HepG2 (cell line): ENCODE data around the gene NGRN. TPM values are rescaled to one million over a fixed set of nuclear protein-coding genes. Genes with fewer than 3 reads are reported as not detected.

Experiments
- CREB1 ChIP-seq, 2 experiments: fragments of 450-650 bp in 1 of 2; IDR thresholded peaks; 2 replicates each; pipeline ENCODE4 v1.6.1; 2016 to 2017; ENCODE audit warnings: control low read depth in 1 of 2, mild to moderate bottlenecking in 1 of 2, missing compliant biosample characterization in 1 of 2, missing genetic modification characterization in 1 of 2
- EP300 ChIP-seq, 3 experiments: sonication (generic) in 1 of 3; formaldehyde crosslinking in 1 of 3; IDR thresholded peaks; 2 replicates each; pipeline versions ENCODE4 v1.5.1 to v1.6.1; 2011 to 2020; ENCODE audit warnings: low read depth in 2 of 3, low read length in 2 of 3, borderline replicate concordance in 1 of 3, improper control_type of control experiment in 1 of 3, mild to moderate bottlenecking in 1 of 3, missing genetic modification reagents in 1 of 3, moderate library complexity in 1 of 3
- FOXO4 ChIP-seq: sonication (generic); formaldehyde crosslinking; conservative IDR thresholded peaks from 2 replicates; pipeline ENCODE4 v1.8.1; 2023; ENCODE audit warnings: missing genetic modification reagents
- PITX1 ChIP-seq: sonication (generic); formaldehyde crosslinking; IDR thresholded peaks from 2 replicates; pipeline ENCODE4 v1.5.1; 2020; ENCODE audit warnings: mild to moderate bottlenecking, missing genetic modification reagents
- PLSCR1 ChIP-seq: sonication (generic); formaldehyde crosslinking; IDR thresholded peaks from 2 replicates; pipeline ENCODE4 v1.5.0; 2020; ENCODE audit warnings: missing genetic modification reagents, mild to moderate bottlenecking, borderline replicate concordance
- RAD51 ChIP-seq: fragments of 450-650 bp; IDR thresholded peaks from 2 replicates; pipeline ENCODE4 v1.6.1; 2016; ENCODE audit warnings: borderline replicate concordance
- RFX1 ChIP-seq: fragments of 450-650 bp; IDR thresholded peaks from 2 replicates; pipeline ENCODE4 v1.6.1; 2017
- SKI ChIP-seq: fragments of 450-650 bp; IDR thresholded peaks from one replicate; pipeline ENCODE4 v1.6.1; 2018; ENCODE audit warnings: mild to moderate bottlenecking; ENCODE audit not compliant: partially characterized antibody
- SOX6 ChIP-seq, 2 experiments: fragments of 450-650 bp in 1 of 2; sonication (generic) in 1 of 2; formaldehyde crosslinking in 1 of 2; IDR thresholded peaks; 2 replicates each; pipeline versions ENCODE4 v1.4.0 to v1.6.1; 2017 to 2020; ENCODE audit warnings: antibody characterized with exemption in 1 of 2, mild to moderate bottlenecking in 1 of 2, missing genetic modification reagents in 1 of 2
- SRSF4 ChIP-seq: fragments of 200-400 bp; formaldehyde crosslinking; IDR thresholded peaks from one replicate; pipeline ENCODE4 v1.6.1; 2018; ENCODE audit warnings: mild to moderate bottlenecking, low read depth, low read length, moderate library complexity; ENCODE audit not compliant: poor library complexity, severe bottlenecking
- U2AF2 ChIP-seq: fragments of 200-400 bp; formaldehyde crosslinking; IDR thresholded peaks from 2 replicates; pipeline ENCODE4 v1.6.1; 2017; ENCODE audit warnings: low read depth, mild to moderate bottlenecking, low read length
- YEATS4 ChIP-seq: sonication (generic); formaldehyde crosslinking; IDR thresholded peaks from 2 replicates; pipeline ENCODE4 v1.4.0; 2020; ENCODE audit warnings: missing genetic modification reagents, borderline replicate concordance
- ZBTB10 ChIP-seq: sonication (generic); formaldehyde crosslinking; IDR thresholded peaks from 2 replicates; pipeline ENCODE4 v1.4.0; 2020; ENCODE audit warnings: missing genetic modification reagents, borderline replicate concordance
- ZFP90 ChIP-seq: sonication (generic); formaldehyde crosslinking; IDR thresholded peaks from 2 replicates; pipeline ENCODE4 v1.8.0; 2022; ENCODE audit warnings: missing genetic modification reagents, mild to moderate bottlenecking, inconsistent platforms, borderline replicate concordance
- ZKSCAN5 ChIP-seq: sonication (generic); formaldehyde crosslinking; IDR thresholded peaks from 2 replicates; pipeline ENCODE4 v1.5.1; 2020; ENCODE audit warnings: mild to moderate bottlenecking, missing genetic modification reagents
- ZNF18 ChIP-seq: sonication (generic); formaldehyde crosslinking; IDR thresholded peaks from 2 replicates; pipeline ENCODE4 v1.8.0; 2022; ENCODE audit warnings: mild to moderate bottlenecking, missing genetic modification reagents; ENCODE audit not compliant: insufficient replicate concordance
- ZNF24 ChIP-seq: fragments of 450-650 bp; IDR thresholded peaks from 2 replicates; pipeline ENCODE4 v1.6.1; 2017; ENCODE audit warnings: antibody characterized with exemption, mild to moderate bottlenecking
- ZSCAN30 ChIP-seq: sonication (generic); formaldehyde crosslinking; IDR thresholded peaks from 2 replicates; pipeline ENCODE4 v1.5.0; 2020; ENCODE audit warnings: mild to moderate bottlenecking, missing genetic modification reagents
- polyA plus RNA-seq, 8 experiments: library from polyadenylated mRNA; depleted of rRNA in 3 of 8; stranded (reverse) in 7 of 8; unstranded in 1 of 8; fragments of >200 nt; fragmentation: Illumina TruSeq in 4 of 8; extraction: Trizol in 4 of 8; gene quantifications; 2 replicates each; pipeline versions ENCODE4 v1.2.1 to v1.2.3, GENCODE V29; 2011 to 2016; ENCODE audit warnings: low read depth in 4 of 8, missing spikeins in 1 of 8, mixed read lengths in 1 of 8; ENCODE audit not compliant: insufficient read depth in 1 of 8
- total RNA-seq, 5 experiments: library from RNA; depleted of rRNA; stranded (reverse); fragments of >200 nt; fragmentation: Illumina TruSeq; extraction: Trizol; gene quantifications; 2 replicates each; pipeline ENCODE4 v1.2.3, GENCODE V29; 2016; ENCODE audit warnings: low read depth in 1 of 5
- TF ChIP-seq, protein P1 (sequence below): sonication (generic); formaldehyde crosslinking; IDR thresholded peaks from 2 replicates; pipeline ENCODE4 v1.4.0; 2020; ENCODE audit warnings: missing genetic modification reagents, mild to moderate bottlenecking, borderline replicate concordance

Gene NGRN
- total and polyA plus RNA-seq, 2 of the 13 experiments (the other 11 are each of a cell fraction or from before 2014, with no cell fraction given), result 39.8 to 63.7 TPM

DNA sequence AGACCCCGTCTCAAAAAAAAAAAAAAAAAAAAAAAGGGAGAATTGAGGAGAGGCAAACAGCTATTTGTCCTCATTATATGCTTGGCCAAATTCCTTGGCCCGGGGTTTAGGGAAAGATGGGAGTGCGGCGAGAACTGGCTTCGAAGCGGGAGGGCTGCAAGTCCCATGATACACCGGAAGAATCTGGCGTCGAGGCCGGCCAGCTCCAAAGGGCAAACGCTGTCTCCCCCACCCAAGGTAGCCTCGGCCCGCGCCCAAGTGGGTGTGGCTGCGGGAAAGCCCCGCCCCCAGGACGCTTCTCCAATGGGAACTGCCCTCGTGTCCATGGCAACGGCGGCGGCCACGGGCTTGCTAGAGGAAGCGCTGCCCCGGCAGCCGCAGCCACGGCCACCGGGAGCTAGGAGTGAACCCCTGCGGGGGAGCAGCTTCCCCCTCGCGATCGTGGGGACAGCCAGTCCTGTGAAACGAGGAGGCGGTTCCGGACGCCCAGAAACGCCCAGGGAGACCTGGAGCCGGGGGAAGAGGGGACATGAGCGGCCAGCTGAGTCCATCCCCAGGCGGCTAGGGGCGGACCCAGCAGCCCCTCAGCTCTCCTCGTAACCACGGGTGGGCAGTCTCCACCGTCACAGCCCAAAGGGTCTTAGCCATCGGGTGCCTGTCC lies 16.1 kb upstream of the NGRN start, which contains the start of gene TTLL13 (continued):
- no peak for TF ChIP-seq SOX6 (IDR thresholded peaks at IDR 0.05)
- peak; percentile 45 for TF ChIP-seq SOX6 (CRISPR knock-in tag; IDR thresholded peaks at IDR 0.05)
- no peak; the same call in 1 of the 2 replicates for TF ChIP-seq ZFP90 (CRISPR knock-in tag)
- TF ChIP-seq RFX1, result peak; percentile 83
- no peak for TF ChIP-seq ZSCAN30 (CRISPR knock-in tag)
- no peak for TF ChIP-seq ZNF24
- TF ChIP-seq ZNF18 (CRISPR knock-in tag), result peak; percentile 37
- TF ChIP-seq ZBTB10 (CRISPR knock-in tag), result no peak
- TF ChIP-seq SKI, result no peak
- TF ChIP-seq ZKSCAN5 (CRISPR knock-in tag), result no peak
- no peak for TF ChIP-seq FOXO4 (CRISPR knock-in tag)
- no peak for TF ChIP-seq PLSCR1 (CRISPR knock-in tag)
- no peak for TF ChIP-seq RAD51
- no peak for TF ChIP-seq CREB1 (IDR thresholded peaks at IDR 0.05)
- TF ChIP-seq CREB1 (CRISPR knock-in tag; IDR thresholded peaks at IDR 0.05), result 0 out of 2 replicates have a peak, but pooled peaks have one; percentile 11
- TF ChIP-seq PITX1, result peak; percentile 40; the same call in 1 of the 2 replicates
- no peak; the same call in 1 of the 2 replicates for TF ChIP-seq YEATS4 (CRISPR knock-in tag)
- TF ChIP-seq, protein P1, sequence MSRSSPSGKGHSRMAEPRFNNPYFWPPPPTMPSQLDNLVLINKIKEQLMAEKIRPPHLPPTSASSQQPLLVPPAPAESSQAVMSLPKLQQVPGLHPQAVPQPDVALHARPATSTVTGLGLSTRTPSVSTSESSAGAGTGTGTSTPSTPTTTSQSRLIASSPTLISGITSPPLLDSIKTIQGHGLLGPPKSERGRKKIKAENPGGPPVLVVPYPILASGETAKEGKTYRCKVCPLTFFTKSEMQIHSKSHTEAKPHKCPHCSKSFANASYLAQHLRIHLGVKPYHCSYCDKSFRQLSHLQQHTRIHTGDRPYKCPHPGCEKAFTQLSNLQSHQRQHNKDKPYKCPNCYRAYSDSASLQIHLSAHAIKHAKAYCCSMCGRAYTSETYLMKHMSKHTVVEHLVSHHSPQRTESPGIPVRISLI (CRISPR knock-in tag), result 0 out of 2 replicates have a peak, but pooled peaks have one; percentile 57
- TF ChIP-seq U2AF2, result peak; percentile 65; the same call in 1 of the 2 replicates
- TF ChIP-seq EP300 (IDR thresholded peaks at IDR 0.05; ENCODE audit: low read depth in 2 of 2, low read length in 2 of 2), result no peak
- TF ChIP-seq EP300 (CRISPR knock-in tag; IDR thresholded peaks at IDR 0.05; ENCODE audit: borderline replicate concordance), result 0 out of 2 replicates have a peak, but pooled peaks have one; percentile 16
- TF ChIP-seq SRSF4, result no peak
